ENCODE measurements around the gene CCDC146. TPM values are rescaled to one million over a fixed set of nuclear protein-coding genes. Genes with fewer than 3 reads are reported as not detected.
"Not testable (repeated sequence)": the region's sequence is repeated elsewhere in the genome, so short reads cannot be mapped to it uniquely, and the experiment has no call there.

Gene CCDC146
- total RNA-seq, 6 donors from 2014 or later: 3.6 to 62.4 (median 18.7) TPM

DNA sequence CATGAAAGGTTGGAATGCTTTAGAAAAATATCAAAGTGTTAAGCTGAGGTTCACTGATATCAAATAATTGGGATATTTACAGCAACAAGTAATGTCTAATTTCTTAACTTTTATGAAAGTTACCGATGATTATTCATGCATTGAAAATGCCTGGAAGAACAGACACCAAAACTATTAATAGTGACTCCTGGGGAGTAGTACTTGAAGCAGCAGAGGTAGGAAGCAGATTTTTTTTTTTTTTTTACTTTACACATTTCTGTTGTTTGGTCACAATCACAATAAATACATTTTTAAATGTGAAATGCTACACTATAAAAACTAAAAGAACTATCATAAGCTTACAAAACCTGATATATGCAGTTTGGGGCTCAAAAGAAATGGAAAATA, 147.7 kb downstream of the CCDC146 start:
- whole genome bisulfite sequencing, 2 donors: 71 to 78% methylated on average over 1 of the region's 1 CpG
- Histone ChIP-seq H3K4me3 (no peak overlapping the region), H3K9me3 (no peaks in the 10 kb centered on the region), H3K27me3 (no peaks in the 10 kb centered on the region), H3K27ac (peak overlapping the region in 2 of 4 donors; percentile 7 to 35), H3K36me3 (no peaks in the 10 kb centered on the region), H3K4me1 (peaks cover 0 to 24% (median 12%) of the 10 kb centered on the region in 4 donors)
- TF ChIP-seq EP300 (IDR thresholded peaks at IDR 0.05) (no peak), POLR2A (IDR thresholded peaks at IDR 0.05) (no peak), POLR2AphosphoS5 (IDR thresholded peaks at IDR 0.05) (no peak)
- TF ChIP-seq, protein P1, sequence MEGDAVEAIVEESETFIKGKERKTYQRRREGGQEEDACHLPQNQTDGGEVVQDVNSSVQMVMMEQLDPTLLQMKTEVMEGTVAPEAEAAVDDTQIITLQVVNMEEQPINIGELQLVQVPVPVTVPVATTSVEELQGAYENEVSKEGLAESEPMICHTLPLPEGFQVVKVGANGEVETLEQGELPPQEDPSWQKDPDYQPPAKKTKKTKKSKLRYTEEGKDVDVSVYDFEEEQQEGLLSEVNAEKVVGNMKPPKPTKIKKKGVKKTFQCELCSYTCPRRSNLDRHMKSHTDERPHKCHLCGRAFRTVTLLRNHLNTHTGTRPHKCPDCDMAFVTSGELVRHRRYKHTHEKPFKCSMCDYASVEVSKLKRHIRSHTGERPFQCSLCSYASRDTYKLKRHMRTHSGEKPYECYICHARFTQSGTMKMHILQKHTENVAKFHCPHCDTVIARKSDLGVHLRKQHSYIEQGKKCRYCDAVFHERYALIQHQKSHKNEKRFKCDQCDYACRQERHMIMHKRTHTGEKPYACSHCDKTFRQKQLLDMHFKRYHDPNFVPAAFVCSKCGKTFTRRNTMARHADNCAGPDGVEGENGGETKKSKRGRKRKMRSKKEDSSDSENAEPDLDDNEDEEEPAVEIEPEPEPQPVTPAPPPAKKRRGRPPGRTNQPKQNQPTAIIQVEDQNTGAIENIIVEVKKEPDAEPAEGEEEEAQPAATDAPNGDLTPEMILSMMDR (IDR thresholded peaks at IDR 0.05): no peak
- ATAC-seq (ENCODE audit: low FRiP score in 2 of 2) (no peak), DNase-seq (no peak)

DNA sequence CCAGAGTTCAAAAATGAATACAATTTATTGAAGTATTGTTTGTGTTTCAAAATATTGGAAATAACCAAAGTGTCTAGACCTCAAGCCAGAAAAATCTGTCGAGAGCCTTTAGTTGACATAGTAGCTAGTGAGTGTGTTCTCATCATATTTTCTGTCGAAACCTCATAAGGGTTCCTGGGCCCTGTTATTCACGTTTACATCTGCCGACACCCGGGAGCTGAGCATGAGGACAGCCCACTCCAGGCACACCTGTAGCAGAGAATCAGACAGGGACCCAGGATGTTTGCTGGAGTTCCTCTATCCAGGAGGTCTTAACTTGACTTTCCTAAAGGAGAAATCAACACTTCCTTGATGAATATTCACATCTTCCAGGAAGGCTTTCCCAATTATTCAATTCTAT, 149.4 kb downstream of the CCDC146 start:
- H3K27me3 ChIP-seq: no peaks in the 10 kb centered on the region
- 68 to 79% methylated on average over 5 of the region's 5 CpGs for WGBS, 2 donors
- H3K27ac ChIP-seq: peak overlapping the region in 1 of 4 donors; percentile 7
- DNase-seq: peak in 1 of 2 donors; percentile 70
- no peak for ATAC-seq (ENCODE audit: low FRiP score in 2 of 2)
- no peak overlapping the region for H3K4me3 ChIP-seq
- H3K36me3 ChIP-seq: no peaks in the 10 kb centered on the region
- no peak for TF ChIP-seq POLR2A (IDR thresholded peaks at IDR 0.05)
- peak in 1 of 4 donors; percentile 44 for TF ChIP-seq EP300 (IDR thresholded peaks at IDR 0.05)
- TF ChIP-seq, protein P1 (IDR thresholded peaks at IDR 0.05): no peak
- TF ChIP-seq POLR2AphosphoS5 (IDR thresholded peaks at IDR 0.05): no peak
- no peaks in the 10 kb centered on the region for H3K9me3 ChIP-seq
- H3K4me1 ChIP-seq: peaks cover 0 to 33% (median 12%) of the 10 kb centered on the region in 4 donors

DNA sequence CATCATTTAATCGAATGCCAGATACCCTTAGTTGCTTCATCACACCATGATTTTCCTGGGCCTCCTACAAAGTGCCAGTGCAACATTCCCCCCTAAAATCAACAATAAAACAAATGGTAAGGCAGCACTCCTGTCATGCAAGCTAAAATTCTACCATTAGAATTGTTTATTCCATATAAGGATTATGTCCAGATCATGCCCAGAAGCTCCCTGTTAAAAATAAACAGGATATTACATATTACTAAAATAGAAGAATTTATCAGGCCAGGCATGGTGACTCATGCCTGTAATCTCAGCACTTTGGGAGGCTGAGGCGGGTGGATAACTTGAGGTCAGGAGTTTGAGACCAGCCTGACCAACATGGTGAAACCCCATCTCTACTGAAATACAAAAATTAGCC, 153.2 kb downstream of the CCDC146 start:
- not testable (repeated sequence) for H3K36me3 ChIP-seq; H3K4me3 ChIP-seq; H3K27me3 ChIP-seq; ATAC-seq (ENCODE audit: low FRiP score in 2 of 2); H3K27ac ChIP-seq; DNase-seq; H3K9me3 ChIP-seq
- peaks cover 0 to 20% (median 2%) of the 10 kb centered on the region in 4 donors for H3K4me1 ChIP-seq
- WGBS, 2 donors: 75 to 76% methylated on average over 2 of the region's 2 CpGs

DNA sequence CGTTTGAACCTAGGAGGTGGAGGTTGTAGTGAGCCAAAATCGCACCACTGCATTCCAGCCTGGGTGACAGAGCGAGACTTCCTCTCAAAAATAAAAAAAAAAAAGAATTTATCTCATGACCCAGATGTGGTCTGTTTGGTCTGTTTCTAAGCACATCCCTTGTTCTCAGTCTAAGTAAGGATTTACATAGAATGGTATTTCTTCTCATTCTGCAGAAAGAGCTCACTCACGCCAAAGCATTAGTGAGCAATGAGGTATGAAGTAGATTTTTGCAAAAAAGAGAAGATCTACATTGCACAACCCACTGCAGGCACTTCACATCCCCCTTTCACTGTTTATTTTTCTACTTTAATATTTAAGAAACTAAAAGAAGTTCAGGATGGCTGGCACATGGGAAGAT, 153.7 kb downstream of the CCDC146 start:
- 60 to 73% methylated on average over 4 of the region's 4 CpGs for WGBS, 2 donors
- H3K4me1 ChIP-seq: peaks cover 0 to 15% (median 0%) of the 10 kb centered on the region in 4 donors

DNA sequence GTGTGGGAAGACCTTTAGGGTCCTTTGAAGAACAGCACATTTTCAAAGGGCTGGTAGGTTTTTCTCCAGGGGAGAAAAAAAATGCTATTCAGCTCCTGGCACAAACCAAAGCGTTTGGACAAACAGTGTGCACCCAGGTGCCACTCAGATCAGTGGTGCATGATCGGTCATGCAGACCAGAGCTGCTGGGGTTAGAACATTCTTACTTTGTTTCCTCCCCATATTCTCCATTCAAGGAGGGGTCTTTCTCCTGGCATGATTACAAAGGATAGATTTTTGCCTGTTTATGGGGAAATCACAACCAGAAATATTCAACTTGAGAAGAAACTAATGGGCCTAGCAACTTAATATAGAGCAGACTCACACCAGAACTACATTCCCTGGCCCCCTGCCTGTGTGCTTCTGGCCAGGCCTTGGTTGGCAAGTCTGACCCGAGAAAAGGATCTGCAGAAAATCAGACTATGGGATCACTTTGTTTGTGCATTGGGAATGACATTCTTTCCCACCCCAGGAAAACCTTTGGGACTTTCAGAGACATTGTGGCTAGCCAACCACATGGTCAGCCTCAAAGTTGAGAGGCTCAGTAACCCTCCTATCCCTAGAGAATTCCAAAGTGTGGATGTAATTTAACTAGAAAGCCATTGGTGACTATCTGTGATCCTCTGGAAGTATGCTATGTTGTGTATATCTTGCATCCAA, 159.5 kb downstream of the CCDC146 start:
- H3K27me3 ChIP-seq: no peaks in the 10 kb centered on the region
- H3K36me3 ChIP-seq: no peaks in the 10 kb centered on the region
- no peak overlapping the region for H3K27ac ChIP-seq
- no peak overlapping the region for H3K4me3 ChIP-seq
- WGBS, 2 donors: 69 to 76% methylated on average over 3 of the region's 3 CpGs
- no peak for ATAC-seq (ENCODE audit: low FRiP score in 2 of 2)
- no peaks in the 10 kb centered on the region for H3K4me1 ChIP-seq
- DNase-seq: no peak
- no peaks in the 10 kb centered on the region for H3K9me3 ChIP-seq
- no peak for TF ChIP-seq EP300 (IDR thresholded peaks at IDR 0.05)
- TF ChIP-seq POLR2AphosphoS5 (IDR thresholded peaks at IDR 0.05): no peak
- no peak for TF ChIP-seq POLR2A (IDR thresholded peaks at IDR 0.05)
- TF ChIP-seq, protein P1 (IDR thresholded peaks at IDR 0.05): no peak

More for the DNA sequence above, 153.7 kb downstream of the CCDC146 start:
- Histone ChIP-seq H3K27me3 (no peaks in the 10 kb centered on the region), H3K36me3 (no peaks in the 10 kb centered on the region), H3K4me3 (no peak overlapping the region), H3K9me3 (no peaks in the 10 kb centered on the region), H3K27ac (no peak overlapping the region)
- ATAC-seq (ENCODE audit: low FRiP score in 2 of 2): no peak
- no peak for DNase-seq
- TF ChIP-seq POLR2A (IDR thresholded peaks at IDR 0.05) (no peak), EP300 (IDR thresholded peaks at IDR 0.05) (no peak), POLR2AphosphoS5 (IDR thresholded peaks at IDR 0.05) (no peak)
- TF ChIP-seq, protein P1 (IDR thresholded peaks at IDR 0.05): no peak

All from upper lobe of left lung (tissue), 6 donors.